Measurements from ENCODE around the gene PRKCA.

The PRKCA gene

GRCh38 chr17:66571745-66572144 lies 269.3 kb downstream of the PRKCA start:
- TF ChIP-seq CTCF (IDR thresholded peaks at IDR 0.05; ENCODE audit: low read depth, low read length): no peak
- DNase-seq (ENCODE audit: extremely low read depth, low read depth): no peak

- no peak for DNase-seq (ENCODE audit: extremely low read depth, low read depth)
- no peak for TF ChIP-seq CTCF (IDR thresholded peaks at IDR 0.05; ENCODE audit: low read depth, low read length)
Observed at GRCh38 chr17:66573078-66573477, 270.7 kb downstream of the PRKCA start.

- no peak for DNase-seq (ENCODE audit: extremely low read depth, low read depth)
- TF ChIP-seq CTCF (IDR thresholded peaks at IDR 0.05; ENCODE audit: low read depth, low read length): no peak
Observed at GRCh38 chr17:66574123-66574522, 271.7 kb downstream of the PRKCA start.

- DNase-seq (ENCODE audit: extremely low read depth, low read depth): no peak
- no peak for TF ChIP-seq CTCF (IDR thresholded peaks at IDR 0.05; ENCODE audit: low read depth, low read length)
Observed at GRCh38 chr17:66576473-66576872, 274.1 kb downstream of the PRKCA start.

GRCh38 chr17:66577041-66577440 lies 274.6 kb downstream of the PRKCA start:
- DNase-seq (ENCODE audit: extremely low read depth, low read depth): no peak
- no peak for TF ChIP-seq CTCF (IDR thresholded peaks at IDR 0.05; ENCODE audit: low read depth, low read length)

GRCh38 chr17:66578781-66579489 lies 276.5 kb downstream of the PRKCA start:
- no peak for TF ChIP-seq CTCF (IDR thresholded peaks at IDR 0.05; ENCODE audit: low read depth, low read length)
- DNase-seq (ENCODE audit: extremely low read depth, low read depth): no peak

GRCh38 chr17:66579556-66579955 lies 277.1 kb downstream of the PRKCA start:
- DNase-seq (ENCODE audit: extremely low read depth, low read depth): no peak
- TF ChIP-seq CTCF (IDR thresholded peaks at IDR 0.05; ENCODE audit: low read depth, low read length): no peak

Measured in AG09319 (cell line).